ENCODE data around the gene ICE1. TPM values are rescaled to one million over a fixed set of nuclear protein-coding genes. Genes with fewer than 3 reads are reported as not detected.

The ICE1 gene
- total RNA-seq, 1 experiment from 2014 or later = 30.6 TPM

- no peak overlapping the region for H3K4me3 Mint-ChIP-seq (ENCODE audit: unreplicated experiment)
- no TSS peak for BruUV-seq (replicated peaks)
- no peaks in the 10 kb centered on the region for H3K9me3 Mint-ChIP-seq (ENCODE audit: unreplicated experiment)
- TF ChIP-seq CTCF (IDR thresholded peaks at IDR 0.05; ENCODE audit: insufficient read depth in 1 of 2, low read depth in 1 of 2, low read length in 1 of 2, severe bottlenecking in 1 of 2, unreplicated experiment in 1 of 2) = no peak
- Histone ChIP-seq H3K4me3 (ENCODE audit: low read depth, low read length) (no peak overlapping the region), H3K36me3 (ENCODE audit: control insufficient read depth, insufficient read depth, low read length) (peaks cover 1% of the 10 kb centered on the region; the same call in 1 of the 2 replicates), H3K27me3 (replicated peaks; ENCODE audit: control insufficient read depth, insufficient read depth, low read length) (no peaks in the 10 kb centered on the region), H3K4me1 (no peaks in the 10 kb centered on the region), H3K9me3 (no peaks in the 10 kb centered on the region)
- H3K27me3 Mint-ChIP-seq (ENCODE audit: insufficient read depth, unreplicated experiment) = no peaks in the 10 kb centered on the region
- H3K36me3 Mint-ChIP-seq (ENCODE audit: insufficient read depth, unreplicated experiment) = peaks cover 73% of the 10 kb centered on the region
- peak in 1 of 2 experiments; percentile 8 for DNase-seq
- H3K4me1 Mint-ChIP-seq (ENCODE audit: low read depth, unreplicated experiment) = peaks cover 7% of the 10 kb centered on the region
- intact Hi-C loops (cut with micrococcal nuclease; ENCODE audit: unreplicated experiment) = no loop called here
- ChIA-PET POLR2A (interaction anchor here (0.6 kb wide), 2 partner anchors 13 to 33 kb away, joined by 3 read pairs; no protein-coding TSS in a partner anchor), CTCF (no interaction called here)
- no peak overlapping the region for H3K27ac Mint-ChIP-seq (ENCODE audit: unreplicated experiment)
Observed at GRCh38 chr5:5454391-5454790, 31.9 kb downstream of the ICE1 start.

- peaks cover 75% of the 10 kb centered on the region for H3K36me3 Mint-ChIP-seq (ENCODE audit: insufficient read depth, unreplicated experiment)
- H3K27ac Mint-ChIP-seq (ENCODE audit: unreplicated experiment) = no peak overlapping the region
- Histone ChIP-seq H3K4me3 (ENCODE audit: low read depth, low read length) (no peak overlapping the region), H3K4me1 (no peaks in the 10 kb centered on the region), H3K36me3 (ENCODE audit: control insufficient read depth, insufficient read depth, low read length) (peaks cover 1% of the 10 kb centered on the region; the same call in 1 of the 2 replicates), H3K9me3 (no peaks in the 10 kb centered on the region), H3K27me3 (replicated peaks; ENCODE audit: control insufficient read depth, insufficient read depth, low read length) (no peaks in the 10 kb centered on the region)
- intact Hi-C loops (cut with micrococcal nuclease; ENCODE audit: unreplicated experiment) = no loop called here
- ChIA-PET CTCF (interaction anchor here (1.1 kb wide), 1 partner anchor 10 kb away, joined by 3 read pairs; no protein-coding TSS in a partner anchor), POLR2A (no interaction called here)
- H3K4me3 Mint-ChIP-seq (ENCODE audit: unreplicated experiment) = no peak overlapping the region
- no peak for TF ChIP-seq CTCF (IDR thresholded peaks at IDR 0.05; ENCODE audit: insufficient read depth in 1 of 2, low read depth in 1 of 2, low read length in 1 of 2, severe bottlenecking in 1 of 2, unreplicated experiment in 1 of 2)
- H3K4me1 Mint-ChIP-seq (ENCODE audit: low read depth, unreplicated experiment) = peaks cover 7% of the 10 kb centered on the region
- H3K9me3 Mint-ChIP-seq (ENCODE audit: unreplicated experiment) = no peaks in the 10 kb centered on the region
- no peaks in the 10 kb centered on the region for H3K27me3 Mint-ChIP-seq (ENCODE audit: insufficient read depth, unreplicated experiment)
- no TSS peak for BruUV-seq (replicated peaks)
- DNase-seq = no peak
Observed at GRCh38 chr5:5456858-5457257, 34.4 kb downstream of the ICE1 start.

DNA sequence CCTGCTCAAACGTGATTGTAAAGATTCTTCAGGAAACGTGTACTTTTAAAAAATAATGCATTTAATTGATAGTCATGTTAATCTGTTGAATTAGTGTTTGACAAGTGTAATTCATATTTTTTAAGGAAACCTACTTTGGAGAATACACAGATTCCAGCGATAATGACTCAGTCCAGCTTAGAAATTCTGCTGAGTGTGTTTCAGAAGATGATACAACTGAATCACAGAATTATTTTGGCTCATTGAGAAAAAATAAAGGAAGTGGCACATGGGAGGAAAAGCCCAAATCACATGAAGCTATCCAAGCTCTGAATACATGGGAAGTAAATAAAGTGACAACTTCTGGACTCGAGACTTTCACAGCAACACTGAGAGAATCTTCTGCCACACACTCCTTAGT is 37.8 kb downstream of the ICE1 start:
- ChIA-PET CTCF (no interaction called here), POLR2A (no interaction called here)
- H3K4me1 ChIP-seq = no peaks in the 10 kb centered on the region
- Mint-ChIP-seq H3K27ac (ENCODE audit: unreplicated experiment) (no peak overlapping the region), H3K4me1 (ENCODE audit: low read depth, unreplicated experiment) (no peaks in the 10 kb centered on the region), H3K9me3 (ENCODE audit: unreplicated experiment) (no peaks in the 10 kb centered on the region), H3K27me3 (ENCODE audit: insufficient read depth, unreplicated experiment) (no peaks in the 10 kb centered on the region), H3K36me3 (ENCODE audit: insufficient read depth, unreplicated experiment) (peaks cover 88% of the 10 kb centered on the region), H3K4me3 (ENCODE audit: unreplicated experiment) (no peak overlapping the region)
- intact Hi-C loops (cut with micrococcal nuclease; ENCODE audit: unreplicated experiment) = no loop called here
- H3K4me3 ChIP-seq (ENCODE audit: low read depth, low read length) = no peak overlapping the region
- no TSS peak for BruUV-seq (replicated peaks)
- DNase-seq = no peak
- peaks cover 3% of the 10 kb centered on the region for H3K36me3 ChIP-seq (ENCODE audit: control insufficient read depth, insufficient read depth, low read length)
- H3K27me3 ChIP-seq (replicated peaks; ENCODE audit: control insufficient read depth, insufficient read depth, low read length) = no peaks in the 10 kb centered on the region
- no peak for TF ChIP-seq CTCF (IDR thresholded peaks at IDR 0.05; ENCODE audit: insufficient read depth in 1 of 2, low read depth in 1 of 2, low read length in 1 of 2, severe bottlenecking in 1 of 2, unreplicated experiment in 1 of 2)
- no peaks in the 10 kb centered on the region for H3K9me3 ChIP-seq
